Mesenchymal stem cell (in vitro differentiated cells and primary cell): ENCODE measurements around the gene COLGALT1.

Experiments used
- DNase-seq: peaks from one replicate; pipeline ENCODE4 v3.0.0-alpha.2; 2013
- H2AFZ ChIP-seq: one replicate; pipeline ENCODE4 v1.6.1; 2013; ENCODE audit warnings: low read depth, mild to moderate bottlenecking, control low read depth, inconsistent platforms, low read length, moderate library complexity
- H2AK5ac ChIP-seq: 2 replicates; pipeline ENCODE4 v1.6.1; 2013; ENCODE audit warnings: low read length, moderate library complexity, mild to moderate bottlenecking, inconsistent platforms; ENCODE audit not compliant: severe bottlenecking
- H2BK120ac ChIP-seq: one replicate; pipeline ENCODE4 v1.6.1; 2013; ENCODE audit warnings: low read depth, mild to moderate bottlenecking, inconsistent platforms, low read length, moderate library complexity
- H2BK12ac ChIP-seq, 2 experiments: one replicate each; pipeline ENCODE4 v1.6.1; 2013; ENCODE audit warnings: inconsistent platforms in 2 of 2, low read length in 2 of 2, mild to moderate bottlenecking in 2 of 2, moderate library complexity in 2 of 2, control low read depth in 1 of 2
- H2BK15ac ChIP-seq: one replicate; pipeline ENCODE4 v1.6.1; 2013; ENCODE audit warnings: mild to moderate bottlenecking, low read depth, inconsistent platforms; ENCODE audit not compliant: poor library complexity, severe bottlenecking
- H2BK5ac ChIP-seq: 2 replicates; pipeline ENCODE4 v1.6.1; 2013; ENCODE audit warnings: low read depth, mild to moderate bottlenecking, low read length, control low read depth, inconsistent platforms; ENCODE audit not compliant: poor library complexity, severe bottlenecking
- H3K14ac ChIP-seq, 2 experiments: one replicate each; pipeline ENCODE4 v1.6.1; 2013; ENCODE audit warnings: inconsistent platforms in 2 of 2, low read length in 2 of 2, control low read depth in 1 of 2, mild to moderate bottlenecking in 1 of 2, moderate library complexity in 1 of 2
- H3K18ac ChIP-seq, 2 experiments: one replicate each; pipeline ENCODE4 v1.6.1; 2013; ENCODE audit warnings: inconsistent platforms in 2 of 2, low read length in 2 of 2, control low read depth in 1 of 2, low read depth in 1 of 2, mild to moderate bottlenecking in 1 of 2
- H3K23ac ChIP-seq, 2 experiments: one replicate each; pipeline ENCODE4 v1.6.1; 2013; ENCODE audit warnings: inconsistent platforms in 2 of 2, low read length in 2 of 2, mild to moderate bottlenecking in 2 of 2, moderate library complexity in 2 of 2, control low read depth in 1 of 2
- H3K27ac ChIP-seq: 2 replicates; pipeline ENCODE4 v1.5.1; 2013; ENCODE audit warnings: mild to moderate bottlenecking, moderate library complexity, low read length, control low read depth, inconsistent platforms; ENCODE audit not compliant: poor library complexity, severe bottlenecking
- H3K27me3 ChIP-seq, 2 experiments: 2 replicates each; pipeline versions ENCODE4 v1.6.1 to v1.7.0; 2013; ENCODE audit warnings: low read length in 2 of 2, mild to moderate bottlenecking in 2 of 2, moderate library complexity in 2 of 2, control low read depth in 1 of 2, inconsistent platforms in 1 of 2; ENCODE audit not compliant: control insufficient read depth in 1 of 2, insufficient read depth in 1 of 2
- H3K36me3 ChIP-seq, 2 experiments: 2 replicates each; pipeline versions ENCODE4 v1.6.1 to v1.7.0; 2013; ENCODE audit warnings: low read length in 2 of 2, control low read depth in 1 of 2, inconsistent platforms in 1 of 2, low read depth in 1 of 2, mild to moderate bottlenecking in 1 of 2; ENCODE audit not compliant: insufficient read depth in 2 of 2, control insufficient read depth in 1 of 2
- H3K4ac ChIP-seq, 2 experiments: one replicate each; pipeline ENCODE4 v1.6.1; 2013; ENCODE audit warnings: inconsistent platforms in 2 of 2, low read length in 2 of 2, mild to moderate bottlenecking in 2 of 2, moderate library complexity in 2 of 2, control low read depth in 1 of 2, low read depth in 1 of 2
- H3K4me1 ChIP-seq: 2 replicates; pipeline ENCODE4 v1.6.1; 2013; ENCODE audit warnings: low read depth, low read length, control low read depth; ENCODE audit not compliant: control insufficient read depth, insufficient read depth
- H3K4me2 ChIP-seq: 2 replicates; pipeline ENCODE4 v1.6.1; 2013; ENCODE audit warnings: low read length, mild to moderate bottlenecking, inconsistent platforms; ENCODE audit not compliant: poor library complexity, severe bottlenecking
- H3K4me3 ChIP-seq, 2 experiments: 2 replicates each; pipeline versions ENCODE4 v1.5.1 to v1.7.0; 2013; ENCODE audit warnings: low read length in 2 of 2, mild to moderate bottlenecking in 2 of 2, control low read depth in 1 of 2, low read depth in 1 of 2; ENCODE audit not compliant: insufficient read depth in 1 of 2
- H3K79me1 ChIP-seq: replicated peaks from 2 replicates; pipeline ENCODE4 v1.6.1; 2013; ENCODE audit warnings: mild to moderate bottlenecking, control low read depth, low read length, inconsistent platforms; ENCODE audit not compliant: poor library complexity, severe bottlenecking
- H3K9ac ChIP-seq: 2 replicates; pipeline ENCODE4 v1.7.0; 2013; ENCODE audit warnings: mild to moderate bottlenecking, low read length, moderate library complexity
- H3K9me3 ChIP-seq: 2 replicates; pipeline ENCODE4 v1.7.0; 2013; ENCODE audit warnings: mild to moderate bottlenecking, low read length; ENCODE audit not compliant: control insufficient read depth
- H4K8ac ChIP-seq: one replicate; pipeline ENCODE4 v1.6.1; 2013; ENCODE audit warnings: inconsistent platforms, mild to moderate bottlenecking, low read length, moderate library complexity
- H4K91ac ChIP-seq: one replicate; pipeline ENCODE4 v1.6.1; 2013; ENCODE audit warnings: mild to moderate bottlenecking, low read length, inconsistent platforms
- WGBS: methylation state at CpG from one replicate; pipeline ENCODE4 v1.1.7; 2013; ENCODE audit warnings: mixed read lengths; 5-methylcytosine and 5-hydroxymethylcytosine counted together

COLGALT1 gene

DNA sequence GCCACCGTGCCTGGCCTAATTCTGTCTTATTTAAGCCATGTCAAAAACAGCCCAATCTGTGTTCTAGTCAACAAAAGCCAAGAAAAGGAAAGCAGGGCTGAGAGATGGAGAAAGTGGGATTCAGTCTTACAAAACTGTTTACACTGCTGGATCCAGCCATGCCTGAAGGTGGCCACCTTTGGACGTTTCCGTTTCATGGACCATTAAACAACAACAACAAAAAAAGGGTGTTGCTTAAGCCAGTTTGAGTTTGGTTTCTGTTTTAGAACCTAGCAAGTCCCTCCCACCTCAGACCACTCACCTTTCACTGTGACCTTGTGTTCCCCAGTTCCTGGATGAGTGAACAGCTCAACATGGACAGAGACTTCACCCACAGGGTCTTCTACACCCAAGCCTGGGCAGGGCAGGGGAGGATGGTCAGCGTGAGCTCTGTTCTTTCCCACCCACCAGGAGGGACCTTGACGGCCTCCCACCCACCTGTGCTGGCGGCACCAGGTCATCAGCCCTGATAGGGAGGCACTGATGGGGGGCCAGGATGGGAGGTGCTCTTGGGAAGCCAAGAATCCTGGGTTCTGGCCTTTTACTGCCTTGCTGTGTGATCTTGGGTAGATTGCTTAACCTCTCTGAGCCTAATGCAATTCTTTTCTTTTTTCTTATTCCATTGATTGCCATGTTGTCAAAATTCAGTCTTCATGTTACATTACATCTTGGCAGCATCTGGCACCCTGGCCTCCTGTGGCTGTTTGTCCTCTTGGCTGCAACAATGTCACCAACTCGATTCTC lies 56.2 kb downstream of the COLGALT1 start:
- peaks cover 10 to 29% of the 10 kb centered on the region in 2 experiments for H3K27me3 ChIP-seq
- DNase-seq, result no peak
- peaks cover 2% of the 10 kb centered on the region for H3K4me1 ChIP-seq
- no peak overlapping the region for H2AFZ ChIP-seq
- no peaks in the 10 kb centered on the region for H3K9me3 ChIP-seq
- H2BK12ac ChIP-seq, result no peak overlapping the region
- no peak overlapping the region for H4K91ac ChIP-seq
- H2AK5ac ChIP-seq, result no peak overlapping the region
- no peak overlapping the region for H3K4me2 ChIP-seq
- no peak overlapping the region for H3K14ac ChIP-seq
- H3K27ac ChIP-seq, result no peak overlapping the region
- no peak overlapping the region for H3K4me3 ChIP-seq
- H3K9ac ChIP-seq, result no peak overlapping the region
- 81% methylated on average over 5 of the region's 7 CpGs for WGBS
- H3K79me1 ChIP-seq, result no peaks in the 10 kb centered on the region
- H4K8ac ChIP-seq, result no peak overlapping the region
- H2BK5ac ChIP-seq, result no peak overlapping the region
- H3K4ac ChIP-seq, result no peak overlapping the region
- H2BK120ac ChIP-seq, result no peak overlapping the region
- H3K36me3 ChIP-seq, result no peaks in the 10 kb centered on the region
- no peak overlapping the region for H2BK15ac ChIP-seq
- H3K23ac ChIP-seq, result no peak overlapping the region
- H3K18ac ChIP-seq, result no peak overlapping the region

- H2AFZ ChIP-seq, result no peak overlapping the region
- DNase-seq, result no peak
- no peak overlapping the region for H3K18ac ChIP-seq
- no peak overlapping the region for H4K91ac ChIP-seq
- no peaks in the 10 kb centered on the region for H3K79me1 ChIP-seq
- no peak overlapping the region for H3K27ac ChIP-seq
- H3K9ac ChIP-seq, result no peak overlapping the region
- no peak overlapping the region for H3K4ac ChIP-seq
- H3K27me3 ChIP-seq, result peaks cover 25 to 52% of the 10 kb centered on the region in 2 experiments
- H2BK5ac ChIP-seq, result no peak overlapping the region
- H3K23ac ChIP-seq, result no peak overlapping the region
- 84% methylated on average over 6 of the region's 12 CpGs for whole genome bisulfite sequencing
- no peak overlapping the region for H2BK120ac ChIP-seq
- no peak overlapping the region for H2BK12ac ChIP-seq
- H2AK5ac ChIP-seq, result no peak overlapping the region
- no peaks in the 10 kb centered on the region for H3K9me3 ChIP-seq
- no peak overlapping the region for H2BK15ac ChIP-seq
- no peak overlapping the region for H3K4me2 ChIP-seq
- H3K36me3 ChIP-seq, result no peaks in the 10 kb centered on the region
- H4K8ac ChIP-seq, result no peak overlapping the region
- no peak overlapping the region for H3K4me3 ChIP-seq
- H3K4me1 ChIP-seq, result peaks cover 2% of the 10 kb centered on the region
- no peak overlapping the region for H3K14ac ChIP-seq
Measured at GRCh38 chr19:17614476-17614875, 59.0 kb downstream of the COLGALT1 start.

GRCh38 chr19:17615889-17616685 lies 60.6 kb downstream of the COLGALT1 start:
- peak overlapping the region; percentile 46 for H2AFZ ChIP-seq
- peaks cover 2% of the 10 kb centered on the region for H3K4me1 ChIP-seq
- H2AK5ac ChIP-seq, result no peak overlapping the region
- H2BK5ac ChIP-seq, result no peak overlapping the region
- H3K27ac ChIP-seq, result no peak overlapping the region
- DNase-seq, result no peak
- H4K8ac ChIP-seq, result peak overlapping the region; percentile 31
- H4K91ac ChIP-seq, result no peak overlapping the region
- no peak overlapping the region for H3K18ac ChIP-seq
- H3K4me2 ChIP-seq, result no peak overlapping the region
- H3K36me3 ChIP-seq, result no peaks in the 10 kb centered on the region
- H3K23ac ChIP-seq, result no peak overlapping the region
- no peaks in the 10 kb centered on the region for H3K79me1 ChIP-seq
- no peak overlapping the region for H3K4ac ChIP-seq
- H3K27me3 ChIP-seq, result peaks cover 28 to 57% of the 10 kb centered on the region in 2 experiments
- no peak overlapping the region for H2BK15ac ChIP-seq
- no peak overlapping the region for H3K4me3 ChIP-seq
- 31% methylated on average over 16 of the region's 27 CpGs for WGBS
- H3K9ac ChIP-seq, result peak overlapping the region; percentile 15
- H2BK120ac ChIP-seq, result no peak overlapping the region
- H2BK12ac ChIP-seq, result no peak overlapping the region
- H3K14ac ChIP-seq, result no peak overlapping the region
- H3K9me3 ChIP-seq, result no peaks in the 10 kb centered on the region

DNA sequence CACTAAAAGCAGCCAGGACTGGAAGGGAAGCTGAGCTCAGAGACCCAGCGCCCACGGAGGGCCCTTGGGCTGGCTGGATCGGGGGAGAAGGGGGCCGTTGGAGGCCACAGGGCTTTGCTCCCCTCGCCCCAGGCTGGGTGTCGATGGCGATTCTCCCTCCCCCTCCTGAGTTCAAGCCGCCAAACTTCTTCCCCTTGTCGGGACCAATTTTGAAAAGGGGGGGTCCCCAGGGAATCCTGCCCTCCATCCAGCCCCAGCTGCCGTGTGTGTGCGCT lies 61.2 kb downstream of the COLGALT1 start:
- no peaks in the 10 kb centered on the region for H3K79me1 ChIP-seq

More for the DNA sequence above, 61.2 kb downstream of the COLGALT1 start:
- Histone ChIP-seq H3K4me1 (peaks cover 2% of the 10 kb centered on the region), H4K91ac (no peak overlapping the region), H3K36me3 (no peaks in the 10 kb centered on the region), H3K27ac (no peak overlapping the region), H3K27me3 (peaks cover 28 to 58% of the 10 kb centered on the region in 2 experiments), H3K14ac (no peak overlapping the region), H3K4ac (no peak overlapping the region), H4K8ac (peak overlapping the region; percentile 31), H3K9me3 (peaks cover 5% of the 10 kb centered on the region), H2AFZ (peak overlapping the region; percentile 46), H2BK12ac (no peak overlapping the region), H3K9ac (peak overlapping the region; percentile 15), H2BK5ac (no peak overlapping the region), H3K18ac (no peak overlapping the region), H2BK15ac (no peak overlapping the region), H3K4me3 (no peak overlapping the region), H2BK120ac (no peak overlapping the region), H2AK5ac (no peak overlapping the region), H3K23ac (no peak overlapping the region), H3K4me2 (no peak overlapping the region)
- WGBS, result 17% methylated on average over 7 of the region's 11 CpGs
- no peak for DNase-seq
